Progenitor cell of endocrine pancreas (in vitro differentiated cells): ENCODE results near the gene NKX2-1. TPM values are rescaled to one million over a fixed set of nuclear protein-coding genes. Genes with fewer than 3 reads are reported as not detected.

Experiments
- DNase-seq: peaks from one replicate; pipeline ENCODE4 v3.0.0; 2021; ENCODE audit warnings: low spot score; ENCODE audit not compliant: unreplicated experiment
- H3K27ac Mint-ChIP-seq: 2 replicates; pipeline ENCODE4 v1.8.0; 2021; ENCODE audit warnings: mild to moderate bottlenecking, moderate library complexity, mixed read lengths
- H3K27me3 Mint-ChIP-seq: 2 replicates; pipeline ENCODE4 v1.8.0; 2021; ENCODE audit warnings: mixed read lengths
- H3K36me3 Mint-ChIP-seq: 2 replicates; pipeline ENCODE4 v1.8.0; 2022; ENCODE audit warnings: mixed read lengths; ENCODE audit not compliant: insufficient read depth
- H3K4me1 Mint-ChIP-seq: 2 replicates; pipeline ENCODE4 v1.8.0; 2021; ENCODE audit warnings: low read depth, mixed read lengths
- H3K4me3 Mint-ChIP-seq: 2 replicates; pipeline ENCODE4 v1.8.0; 2021; ENCODE audit warnings: low read depth, mild to moderate bottlenecking, moderate library complexity, mixed read lengths
- H3K9me3 Mint-ChIP-seq: 2 replicates; pipeline ENCODE4 v1.8.0; 2021; ENCODE audit warnings: low read depth, mixed read lengths
- CTCF ChIP-seq: fragments of 200-600 bp; sonication (generic); IDR thresholded peaks from one replicate; pipeline ENCODE4 v1.5.0; 2021; ENCODE audit warnings: antibody characterized with exemption, mild to moderate bottlenecking; ENCODE audit not compliant: unreplicated experiment
- total RNA-seq: library from RNA; stranded (reverse); gene quantifications from 2 replicates; pipeline ENCODE4 v1.2.1, GENCODE V29; 2021

Gene NKX2-1
- total RNA-seq, 1 donor from 2014 or later, result not detected

GRCh38 chr14:36505181-36505815 is 14.7 kb downstream of the NKX2-1 start:
- Mint-ChIP-seq H3K27ac (peak overlapping the region; percentile 41), H3K36me3 (no peaks in the 10 kb centered on the region), H3K27me3 (peaks cover 92% of the 10 kb centered on the region), H3K9me3 (no peaks in the 10 kb centered on the region), H3K4me3 (no peak overlapping the region), H3K4me1 (no peaks in the 10 kb centered on the region)
- no peak for TF ChIP-seq CTCF
- no peak for DNase-seq

GRCh38 chr14:36504771-36505175 is 15.3 kb downstream of the NKX2-1 start:
- DNase-seq, result no peak
- Mint-ChIP-seq H3K27ac (peak overlapping the region; percentile 41), H3K27me3 (peaks cover 92% of the 10 kb centered on the region), H3K36me3 (no peaks in the 10 kb centered on the region), H3K4me1 (no peaks in the 10 kb centered on the region), H3K4me3 (no peak overlapping the region), H3K9me3 (no peaks in the 10 kb centered on the region)
- no peak for TF ChIP-seq CTCF

- H3K36me3 Mint-ChIP-seq, result no peaks in the 10 kb centered on the region
- no peaks in the 10 kb centered on the region for H3K9me3 Mint-ChIP-seq
- TF ChIP-seq CTCF, result no peak
- H3K27me3 Mint-ChIP-seq, result peaks cover 92% of the 10 kb centered on the region
- no peaks in the 10 kb centered on the region for H3K4me1 Mint-ChIP-seq
- no peak overlapping the region for H3K4me3 Mint-ChIP-seq
- H3K27ac Mint-ChIP-seq, result no peak overlapping the region
- peak; percentile 18 for DNase-seq
These were observed 16.0 kb downstream of the NKX2-1 start for GRCh38 chr14:36503771-36504741.

GRCh38 chr14:36502558-36503508 is 17.2 kb downstream of the NKX2-1 start:
- Mint-ChIP-seq H3K9me3 (no peaks in the 10 kb centered on the region), H3K27ac (no peak overlapping the region), H3K36me3 (no peaks in the 10 kb centered on the region), H3K4me1 (no peaks in the 10 kb centered on the region), H3K4me3 (no peak overlapping the region), H3K27me3 (peaks cover 90% of the 10 kb centered on the region)
- no peak for DNase-seq
- TF ChIP-seq CTCF, result no peak
